H9 (cell line): ENCODE measurements around the gene DTNB. TPM values are rescaled to one million over a fixed set of nuclear protein-coding genes. Genes with fewer than 3 reads are reported as not detected.

Source experiments
- DNase-seq: peaks from one replicate; pipeline ENCODE4 v3.0.0-alpha.2; 2017
- H2AFZ ChIP-seq: one replicate; pipeline ENCODE4 v1.6.1; 2013; ENCODE audit warnings: mild to moderate bottlenecking, low read length, control low read depth, moderate library complexity
- H2AK5ac ChIP-seq: 2 replicates; pipeline ENCODE4 v1.6.1; 2013; ENCODE audit warnings: low read length, control low read depth, mixed read lengths; ENCODE audit not compliant: insufficient read length
- H2BK120ac ChIP-seq: one replicate; pipeline ENCODE4 v1.6.1; 2013; ENCODE audit warnings: low read depth, mild to moderate bottlenecking, low read length, control low read depth, inconsistent platforms; ENCODE audit not compliant: poor library complexity, severe bottlenecking
- H2BK12ac ChIP-seq: 2 replicates; pipeline ENCODE4 v1.6.1; 2013; ENCODE audit warnings: low read length, control low read depth, mixed read lengths, low read depth; ENCODE audit not compliant: insufficient read length
- H2BK15ac ChIP-seq: 2 replicates; pipeline ENCODE4 v1.6.1; 2013; ENCODE audit warnings: low read depth, low read length, control low read depth
- H2BK20ac ChIP-seq: one replicate; pipeline ENCODE4 v1.6.1; 2013; ENCODE audit warnings: low read depth, mild to moderate bottlenecking, low read length, control low read depth, inconsistent platforms; ENCODE audit not compliant: poor library complexity, severe bottlenecking
- H2BK5ac ChIP-seq: 2 replicates; pipeline ENCODE4 v1.6.1; 2013; ENCODE audit warnings: low read length, control low read depth, mixed read lengths; ENCODE audit not compliant: insufficient read length
- H3K14ac ChIP-seq: 2 replicates; pipeline ENCODE4 v1.6.1; 2013; ENCODE audit warnings: low read length, control low read depth; ENCODE audit not compliant: insufficient read depth
- H3K18ac ChIP-seq: 2 replicates; pipeline ENCODE4 v1.6.1; 2013; ENCODE audit warnings: low read depth, mild to moderate bottlenecking, mixed read lengths, low read length, control low read depth; ENCODE audit not compliant: insufficient read length
- H3K23ac ChIP-seq: 2 replicates; pipeline ENCODE4 v1.6.1; 2013; ENCODE audit warnings: low read length, control low read depth, mixed read lengths, low read depth; ENCODE audit not compliant: insufficient read length
- H3K23me2 ChIP-seq: 2 replicates; pipeline ENCODE4 v1.6.1; 2013; ENCODE audit warnings: low read depth, mild to moderate bottlenecking, mixed read lengths, low read length, control low read depth; ENCODE audit not compliant: insufficient read length, poor library complexity, severe bottlenecking
- H3K27ac ChIP-seq: 2 replicates; pipeline ENCODE4 v1.5.1; 2013; ENCODE audit warnings: low read length, control low read depth, mixed read lengths, low read depth; ENCODE audit not compliant: insufficient read length
- H3K27me3 ChIP-seq: 2 replicates; pipeline ENCODE4 v1.6.1; 2013; ENCODE audit warnings: low read length, control low read depth, inconsistent platforms; ENCODE audit not compliant: insufficient read depth
- H3K4ac ChIP-seq: 2 replicates; pipeline ENCODE4 v1.6.1; 2013; ENCODE audit warnings: low read depth, mild to moderate bottlenecking, control low read depth, inconsistent platforms, low read length, moderate library complexity
- H3K4me1 ChIP-seq: 2 replicates; pipeline ENCODE4 v1.6.1; 2013; ENCODE audit warnings: low read length, control low read depth, inconsistent platforms; ENCODE audit not compliant: insufficient read depth
- H3K4me2 ChIP-seq: 2 replicates; pipeline ENCODE4 v1.6.1; 2013; ENCODE audit warnings: low read length, control low read depth, mixed read lengths; ENCODE audit not compliant: insufficient read length, insufficient read depth
- H3K56ac ChIP-seq: 2 replicates; pipeline ENCODE4 v1.6.1; 2013; ENCODE audit warnings: low read depth, mild to moderate bottlenecking, mixed read lengths, low read length, control low read depth; ENCODE audit not compliant: insufficient read length
- H3K79me1 ChIP-seq: 2 replicates; pipeline ENCODE4 v1.6.1; 2013; ENCODE audit warnings: low read depth, mild to moderate bottlenecking, moderate library complexity, low read length, control low read depth, inconsistent platforms; ENCODE audit not compliant: insufficient read depth, poor library complexity, severe bottlenecking
- H3K79me2 ChIP-seq: 2 replicates; pipeline ENCODE4 v1.6.1; 2013; ENCODE audit warnings: low read length, control low read depth, inconsistent platforms; ENCODE audit not compliant: insufficient read depth
- H3K9ac ChIP-seq: 2 replicates; pipeline ENCODE4 v1.6.1; 2013; ENCODE audit warnings: low read length, control low read depth, mixed read lengths; ENCODE audit not compliant: insufficient read length; ENCODE audit errors: extremely low read depth
- H3K9me3 ChIP-seq: one replicate; pipeline ENCODE4 v1.6.1; 2013; ENCODE audit warnings: low read depth, low read length, inconsistent platforms; ENCODE audit not compliant: control insufficient read depth
- H3T11ph ChIP-seq: one replicate; pipeline ENCODE4 v1.6.1; 2013; ENCODE audit warnings: mild to moderate bottlenecking, low read length, control low read depth, inconsistent platforms
- H4K20me1 ChIP-seq: one replicate; pipeline ENCODE4 v1.6.1; 2013; ENCODE audit not compliant: control insufficient read depth, insufficient read length, insufficient read depth
- H4K5ac ChIP-seq: 2 replicates; pipeline ENCODE4 v1.6.1; 2013; ENCODE audit warnings: low read depth, mild to moderate bottlenecking, mixed read lengths, low read length, control low read depth; ENCODE audit not compliant: insufficient read length
- H4K8ac ChIP-seq: replicated peaks from 2 replicates; pipeline ENCODE4 v1.6.1; 2013; ENCODE audit warnings: low read length, control low read depth, mixed read lengths, low read depth; ENCODE audit not compliant: insufficient read length
- H4K91ac ChIP-seq: 2 replicates; pipeline ENCODE4 v1.6.1; 2013; ENCODE audit warnings: low read depth, mild to moderate bottlenecking, moderate library complexity, mixed read lengths, low read length, control low read depth; ENCODE audit not compliant: insufficient read length
- H3K27ac Mint-ChIP-seq, 3 experiments: 2 replicates in 2 of 3; 3 replicates in 1 of 3; pipeline ENCODE4 v1.8.0; 2020 to 2021; ENCODE audit warnings: mixed read lengths in 3 of 3, mild to moderate bottlenecking in 1 of 3, moderate library complexity in 1 of 3
- H3K27me3 Mint-ChIP-seq: 2 replicates; pipeline ENCODE4 v1.8.0; 2021; ENCODE audit warnings: low read depth, mild to moderate bottlenecking, moderate library complexity, mixed read lengths
- H3K36me3 Mint-ChIP-seq, 3 experiments: 2 replicates in 2 of 3; 3 replicates in 1 of 3; pipeline ENCODE4 v1.8.0; 2020 to 2021; ENCODE audit warnings: low read depth in 3 of 3, mixed read lengths in 3 of 3; ENCODE audit not compliant: insufficient read depth in 1 of 3
- H3K4me1 Mint-ChIP-seq, 2 experiments: 2 replicates each; pipeline ENCODE4 v1.8.0; 2020; ENCODE audit warnings: mixed read lengths in 2 of 2
- H3K4me3 Mint-ChIP-seq, 2 experiments: 2 replicates in 1 of 2; 3 replicates in 1 of 2; pipeline ENCODE4 v1.8.0; 2020 to 2021; ENCODE audit warnings: mild to moderate bottlenecking in 2 of 2, mixed read lengths in 2 of 2, moderate library complexity in 1 of 2
- H3K9me3 Mint-ChIP-seq, 2 experiments: 2 replicates in 1 of 2; 3 replicates in 1 of 2; pipeline ENCODE4 v1.8.0; 2020; ENCODE audit warnings: mild to moderate bottlenecking in 2 of 2, mixed read lengths in 2 of 2, moderate library complexity in 1 of 2
- CTCF ChIP-seq: fragments of 200-600 bp; sonication (generic); conservative IDR thresholded peaks from 3 replicates; pipeline ENCODE4 v1.8.0; 2021; ENCODE audit warnings: antibody characterized with exemption, mild to moderate bottlenecking
- WGBS: extraction: QIAGEN DNeasy Blood & Tissue Kit; methylation state at CpG from one replicate; pipeline ENCODE4 v1.1.7; 2013; ENCODE audit warnings: missing lambda C conversion rate, low lambda C conversion rate, mixed read lengths; ENCODE audit not compliant: insufficient read length; ENCODE audit errors: extremely low coverage; 5-methylcytosine and 5-hydroxymethylcytosine counted together
- total RNA-seq: library from RNA; stranded (reverse); gene quantifications from 2 replicates; pipeline ENCODE4 v1.2.1, GENCODE V29; 2021

DTNB gene
- total RNA-seq, 1 experiment from 2014 or later = 26.7 TPM

GRCh38 chr2:25598332-25598731, 75.0 kb downstream of the DTNB start:
- Histone ChIP-seq H3K4ac (no peak overlapping the region), H3K56ac (no peak overlapping the region), H3K27me3 (no peaks in the 10 kb centered on the region), H3K23ac (no peak overlapping the region), H2BK12ac (no peak overlapping the region), H3K79me1 (no peaks in the 10 kb centered on the region), H2BK20ac (no peak overlapping the region), H2BK120ac (no peak overlapping the region), H2BK15ac (no peak overlapping the region), H3K4me2 (no peak overlapping the region), H3K79me2 (no peaks in the 10 kb centered on the region), H3K14ac (no peak overlapping the region), H4K91ac (no peak overlapping the region), H2AK5ac (no peak overlapping the region), H3K4me1 (no peaks in the 10 kb centered on the region), H4K20me1 (no peaks in the 10 kb centered on the region), H2BK5ac (no peak overlapping the region), H3K27ac (no peak overlapping the region), H3K23me2 (no peaks in the 10 kb centered on the region), H4K5ac (no peak overlapping the region), H3K18ac (no peak overlapping the region), H3K9ac (no peak overlapping the region), H3T11ph (no peak overlapping the region), H4K8ac (no peak overlapping the region), H2AFZ (no peak overlapping the region), H3K9me3 (no peaks in the 10 kb centered on the region)
- no CpG with 5 or more reads among the region's 2 CpGs for WGBS
- Mint-ChIP-seq H3K36me3 (peaks cover 0 to 10% (median 2%) of the 10 kb centered on the region in 3 experiments; a peak in 2 of 7 replicates), H3K4me3 (no peak overlapping the region), H3K27me3 (no peaks in the 10 kb centered on the region), H3K27ac (peak overlapping the region in 1 of 3 experiments; percentile 29; a peak in 2 of 7 replicates), H3K4me1 (peaks cover 8 to 11% of the 10 kb centered on the region in 2 experiments), H3K9me3 (no peaks in the 10 kb centered on the region)
- DNase-seq = no peak
- no peak for TF ChIP-seq CTCF
